Calu3 (cell line): ENCODE measurements around the gene PYCR2. TPM values are rescaled to one million over a fixed set of nuclear protein-coding genes. Genes with fewer than 3 reads are reported as not detected.
A peak's percentile ranks its signal among the peaks of the same experiment; 100 is the strongest.

Experiments used
- BruUV-seq: library from RNA; stranded (reverse); fragments of 400-500 nt; replicated peaks from 2 replicates; lab custom pipeline; 2021; lab: Mats Ljungman, UMichigan
- CTCF ChIA-PET: fragments of 300-600 bp; sonication (Branson Sonifier 250); formaldehyde crosslinking; loops from one replicate; lab custom pipeline; 2022; ENCODE audit warnings: antibody characterized with exemption; lab: Charles Lee
- DNase-seq: peaks from one replicate; pipeline ENCODE4 v3.0.0; 2022
- H3K27ac Mint-ChIP-seq: one replicate; pipeline ENCODE4 v1.8.0; 2022; ENCODE audit warnings: mixed read lengths; ENCODE audit not compliant: unreplicated experiment
- H3K27me3 Mint-ChIP-seq: one replicate; pipeline ENCODE4 v1.8.0; 2022; ENCODE audit warnings: mixed read lengths; ENCODE audit not compliant: unreplicated experiment
- H3K36me3 Mint-ChIP-seq: one replicate; pipeline ENCODE4 v1.8.0; 2022; ENCODE audit warnings: mild to moderate bottlenecking, moderate library complexity, mixed read lengths; ENCODE audit not compliant: insufficient read depth, unreplicated experiment
- H3K4me1 Mint-ChIP-seq: one replicate; pipeline ENCODE4 v1.8.0; 2022; ENCODE audit warnings: mild to moderate bottlenecking, low read depth, mixed read lengths; ENCODE audit not compliant: unreplicated experiment
- H3K4me3 Mint-ChIP-seq: one replicate; pipeline ENCODE4 v1.8.0; 2022; ENCODE audit warnings: mild to moderate bottlenecking, low read depth, moderate library complexity, mixed read lengths; ENCODE audit not compliant: unreplicated experiment
- H3K9me3 Mint-ChIP-seq: one replicate; pipeline ENCODE4 v1.8.0; 2022; ENCODE audit warnings: low read depth, mixed read lengths; ENCODE audit not compliant: unreplicated experiment
- intact Hi-C: fragments of 100-400 bp; cut with micrococcal nuclease; formaldehyde crosslinking; loops from one replicate; pipeline ENCODE4 v1.10.0; 2022; ENCODE audit not compliant: unreplicated experiment
- total RNA-seq: library from RNA; stranded (reverse); gene quantifications from 2 replicates; pipeline ENCODE4 v1.2.3, GENCODE V29; 2022
- TF ChIP-seq, protein P1 (sequence below): fragments of 200-600 bp; IDR thresholded peaks from one replicate; pipeline ENCODE4 v1.8.0; 2022; ENCODE audit warnings: antibody characterized with exemption; ENCODE audit not compliant: unreplicated experiment

The PYCR2 gene
- total RNA-seq, 1 experiment from 2014 or later, result 91.9 TPM

DNA sequence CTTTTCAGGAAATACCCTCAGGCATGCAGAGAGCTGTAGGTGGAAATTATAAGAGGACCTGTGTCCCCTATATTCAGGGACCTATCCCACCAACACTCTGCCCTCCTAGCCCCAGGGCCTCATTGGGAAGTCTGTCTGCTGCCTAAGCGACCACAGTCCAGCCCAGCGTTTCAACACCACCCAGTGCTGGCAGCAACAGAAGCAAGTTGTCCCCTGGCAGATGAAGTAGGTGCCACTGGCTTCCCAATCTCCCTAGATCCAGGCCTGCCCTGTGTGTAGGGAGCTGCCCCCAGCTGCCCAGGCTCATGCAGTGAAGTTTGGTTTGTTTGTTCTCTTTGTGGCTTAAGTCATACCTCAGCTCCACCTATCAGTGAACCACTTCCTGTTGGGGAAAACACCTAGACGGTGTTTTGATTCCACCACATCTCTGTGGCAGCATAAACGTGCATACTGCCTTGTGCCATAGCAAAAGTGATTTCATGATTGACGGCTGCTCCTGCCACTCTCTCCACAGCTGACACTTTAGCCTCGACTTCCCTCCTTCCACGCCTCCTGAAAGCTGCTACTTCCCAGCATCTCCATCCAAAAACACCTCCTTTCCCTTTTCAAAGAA is 27.0 kb downstream of the PYCR2 start:
- Mint-ChIP-seq H3K36me3 (no peaks in the 10 kb centered on the region), H3K4me3 (no peak overlapping the region), H3K27ac (peak overlapping the region; percentile 77), H3K27me3 (no peaks in the 10 kb centered on the region), H3K9me3 (no peaks in the 10 kb centered on the region), H3K4me1 (peaks cover 37% of the 10 kb centered on the region)
- CTCF ChIA-PET, result interaction anchor here (0.5 to 1.7 kb wide), 13 partner anchors 10 to 589 kb away, joined by 3 to 15 read pairs (median 5); partner anchors contain the start of genes PYCR2, SRP9 and TMEM63A
- intact Hi-C loops, result no loop called here
- BruUV-seq, result no TSS peak
- DNase-seq, result peak; percentile 79
- TF ChIP-seq, protein P1, sequence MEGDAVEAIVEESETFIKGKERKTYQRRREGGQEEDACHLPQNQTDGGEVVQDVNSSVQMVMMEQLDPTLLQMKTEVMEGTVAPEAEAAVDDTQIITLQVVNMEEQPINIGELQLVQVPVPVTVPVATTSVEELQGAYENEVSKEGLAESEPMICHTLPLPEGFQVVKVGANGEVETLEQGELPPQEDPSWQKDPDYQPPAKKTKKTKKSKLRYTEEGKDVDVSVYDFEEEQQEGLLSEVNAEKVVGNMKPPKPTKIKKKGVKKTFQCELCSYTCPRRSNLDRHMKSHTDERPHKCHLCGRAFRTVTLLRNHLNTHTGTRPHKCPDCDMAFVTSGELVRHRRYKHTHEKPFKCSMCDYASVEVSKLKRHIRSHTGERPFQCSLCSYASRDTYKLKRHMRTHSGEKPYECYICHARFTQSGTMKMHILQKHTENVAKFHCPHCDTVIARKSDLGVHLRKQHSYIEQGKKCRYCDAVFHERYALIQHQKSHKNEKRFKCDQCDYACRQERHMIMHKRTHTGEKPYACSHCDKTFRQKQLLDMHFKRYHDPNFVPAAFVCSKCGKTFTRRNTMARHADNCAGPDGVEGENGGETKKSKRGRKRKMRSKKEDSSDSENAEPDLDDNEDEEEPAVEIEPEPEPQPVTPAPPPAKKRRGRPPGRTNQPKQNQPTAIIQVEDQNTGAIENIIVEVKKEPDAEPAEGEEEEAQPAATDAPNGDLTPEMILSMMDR, result no peak

DNA sequence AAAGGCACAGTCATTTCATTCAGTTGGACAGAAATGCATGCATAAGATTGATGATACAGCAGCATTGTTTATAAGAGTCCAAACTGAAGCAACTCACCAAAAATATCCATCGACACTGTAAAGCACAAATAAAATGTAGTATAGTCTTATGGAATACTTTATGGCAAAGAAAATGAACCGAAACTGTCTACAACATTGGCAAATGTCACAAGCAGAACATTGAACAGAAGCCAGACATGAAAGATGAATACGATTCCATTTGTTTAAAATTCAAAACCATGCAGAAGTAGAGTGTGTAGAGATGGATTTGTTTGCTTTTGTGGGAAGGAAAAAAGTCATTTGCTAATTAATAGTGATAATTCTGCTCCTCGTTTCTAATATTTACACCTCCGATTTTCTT is 27.6 kb downstream of the PYCR2 start:
- Mint-ChIP-seq H3K27ac (peak overlapping the region; percentile 77), H3K27me3 (no peaks in the 10 kb centered on the region), H3K36me3 (peaks cover under 1% of the 10 kb centered on the region), H3K4me1 (peaks cover 42% of the 10 kb centered on the region), H3K9me3 (no peaks in the 10 kb centered on the region), H3K4me3 (no peak overlapping the region)
- intact Hi-C loops, result no loop called here
- TF ChIP-seq, protein P1, result no peak
- CTCF ChIA-PET, result interaction anchor here (0.5 to 1.7 kb wide), 11 partner anchors 10 to 589 kb away, joined by 3 to 15 read pairs (median 5); partner anchors contain the start of genes PYCR2, SRP9 and TMEM63A
- BruUV-seq, result no TSS peak
- DNase-seq, result no peak

DNA sequence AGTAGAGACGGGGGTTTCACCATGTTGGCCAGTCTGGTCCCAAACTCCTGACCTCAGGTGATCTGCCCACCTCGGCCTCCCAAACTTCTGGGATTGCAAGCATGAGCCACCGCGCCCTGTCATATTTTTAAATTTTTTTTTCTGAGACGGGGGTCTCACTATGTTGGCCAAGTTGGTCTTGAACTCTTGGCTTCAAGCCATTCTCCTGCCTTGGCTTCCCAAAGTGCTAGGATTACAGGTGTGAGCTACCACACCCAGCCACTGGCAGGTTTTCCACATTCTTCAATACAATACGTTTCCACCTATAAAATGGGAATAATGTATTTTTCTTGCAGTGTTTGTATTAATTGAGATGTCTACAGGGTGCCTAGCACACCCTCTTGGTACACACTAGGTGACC is 31.7 kb downstream of the PYCR2 start:
- peaks cover 44% of the 10 kb centered on the region for H3K4me1 Mint-ChIP-seq
- BruUV-seq, result no TSS peak
- TF ChIP-seq, protein P1, result no peak
- H3K27ac Mint-ChIP-seq, result peak overlapping the region; percentile 67
- CTCF ChIA-PET, result interaction anchor here (0.6 to 1.0 kb wide), 2 partner anchors 11 to 50 kb away, joined by 3 read pairs; no protein-coding TSS in a partner anchor
- H3K4me3 Mint-ChIP-seq, result no peak overlapping the region
- H3K9me3 Mint-ChIP-seq, result no peaks in the 10 kb centered on the region
- H3K27me3 Mint-ChIP-seq, result no peaks in the 10 kb centered on the region
- intact Hi-C loops, result no loop called here
- peaks cover 11% of the 10 kb centered on the region for H3K36me3 Mint-ChIP-seq
- no peak for DNase-seq

DNA sequence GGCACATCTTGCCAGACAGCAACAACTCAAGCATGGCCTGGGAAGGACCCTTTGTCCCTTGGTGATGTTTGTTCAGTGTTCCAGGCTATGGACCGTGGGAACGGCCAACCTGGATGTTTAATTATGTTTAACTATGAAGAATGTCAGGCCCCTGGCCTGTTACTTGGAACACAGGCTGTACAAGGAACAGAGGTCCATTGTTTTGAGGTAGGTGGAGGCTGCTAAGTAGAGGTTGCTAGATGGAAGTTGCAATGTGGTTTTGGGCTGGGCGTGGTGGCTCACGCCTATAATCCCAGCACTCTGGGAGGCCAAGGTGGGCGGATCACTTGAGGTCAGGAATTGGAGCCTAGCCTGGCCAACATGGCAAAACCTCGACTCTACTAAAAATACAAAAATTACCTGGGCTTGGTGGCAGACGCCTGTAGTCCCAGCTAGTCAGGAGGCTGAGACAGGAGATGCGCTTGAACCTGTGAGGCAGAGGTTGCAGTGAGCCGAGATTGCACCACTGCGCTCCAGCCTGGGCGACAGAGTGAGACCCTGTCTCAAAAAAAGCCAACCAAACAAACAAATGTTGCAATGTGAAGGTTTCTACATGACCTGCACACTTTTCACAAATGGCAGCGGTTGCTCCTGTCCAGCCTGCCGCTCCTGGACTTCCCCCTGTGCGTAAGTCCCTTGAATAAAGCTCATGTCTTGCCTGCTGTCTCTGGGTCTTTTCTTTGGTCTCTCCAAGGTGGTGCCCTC is 32.6 kb downstream of the PYCR2 start:
- Mint-ChIP-seq H3K9me3 (no peaks in the 10 kb centered on the region), H3K27me3 (no peaks in the 10 kb centered on the region), H3K4me3 (no peak overlapping the region), H3K36me3 (peaks cover 15% of the 10 kb centered on the region), H3K27ac (peak overlapping the region; percentile 72), H3K4me1 (peaks cover 44% of the 10 kb centered on the region)
- intact Hi-C loops, result no loop called here
- TF ChIP-seq, protein P1, result no peak
- DNase-seq, result peak; percentile 74
- CTCF ChIA-PET, result interaction anchor here (1.0 kb wide), 1 partner anchor 10 kb away, joined by 3 read pairs; no protein-coding TSS in a partner anchor
- no TSS peak for BruUV-seq
